T-helper 9 cell (primary cell): ENCODE results near the gene MYO18A.
"Not testable (repeated sequence)": the region's sequence is repeated elsewhere in the genome, so short reads cannot be mapped to it uniquely, and the experiment has no call there.

ENCODE experiments used
- DNase-seq: peaks from one replicate; pipeline ENCODE4 v3.0.0-alpha.2; 2020

MYO18A gene

DNA sequence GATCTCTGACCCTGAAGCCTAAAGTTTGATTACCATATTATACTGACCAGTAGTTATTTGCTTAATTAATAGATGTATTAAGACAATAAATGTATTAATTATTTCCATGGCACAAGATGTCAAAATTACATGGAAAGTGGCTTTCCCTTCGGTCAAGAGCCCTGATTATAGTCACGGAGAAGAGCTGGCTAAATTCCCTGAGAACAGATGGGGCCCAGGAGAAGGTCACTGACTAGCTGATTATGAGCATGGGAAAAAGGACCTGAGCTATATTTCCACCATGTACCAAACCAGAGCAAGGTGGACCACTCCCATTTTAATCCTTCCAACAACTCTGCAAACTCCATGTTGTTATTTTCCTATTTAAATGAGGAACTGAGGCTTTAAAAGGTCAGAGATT lies 12.9 kb upstream of the MYO18A start:
- DNase-seq: no peak

DNA sequence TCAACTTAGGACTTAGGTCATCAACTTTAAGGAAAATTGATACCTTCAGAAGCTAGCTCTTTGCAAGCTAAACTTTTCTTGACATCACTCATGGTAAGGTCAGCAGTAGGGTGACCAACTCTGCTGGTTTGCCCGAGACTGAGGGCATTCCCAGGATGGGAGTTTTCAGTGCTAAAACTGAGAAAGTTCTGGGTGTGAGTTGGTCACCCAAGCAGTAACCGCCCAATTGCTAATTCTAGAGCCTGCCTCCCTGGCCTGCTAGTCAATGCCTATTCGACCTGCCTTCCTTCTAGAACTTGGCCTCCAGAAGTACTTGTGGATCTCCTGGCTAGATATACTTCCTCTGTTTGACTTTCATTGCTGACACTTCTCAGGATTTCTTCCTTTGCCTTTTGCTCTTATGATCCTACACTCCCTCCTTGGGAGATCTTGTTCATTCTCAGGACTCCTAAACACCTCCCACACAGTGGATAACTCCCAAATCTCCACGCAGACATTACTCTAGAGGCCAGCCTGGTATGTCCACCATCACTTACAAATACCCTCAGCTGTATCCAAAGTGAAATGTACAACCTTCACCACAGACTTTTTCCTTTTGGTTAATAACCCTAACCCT lies 10.5 kb upstream of the MYO18A start:
- DNase-seq: no peak

DNA sequence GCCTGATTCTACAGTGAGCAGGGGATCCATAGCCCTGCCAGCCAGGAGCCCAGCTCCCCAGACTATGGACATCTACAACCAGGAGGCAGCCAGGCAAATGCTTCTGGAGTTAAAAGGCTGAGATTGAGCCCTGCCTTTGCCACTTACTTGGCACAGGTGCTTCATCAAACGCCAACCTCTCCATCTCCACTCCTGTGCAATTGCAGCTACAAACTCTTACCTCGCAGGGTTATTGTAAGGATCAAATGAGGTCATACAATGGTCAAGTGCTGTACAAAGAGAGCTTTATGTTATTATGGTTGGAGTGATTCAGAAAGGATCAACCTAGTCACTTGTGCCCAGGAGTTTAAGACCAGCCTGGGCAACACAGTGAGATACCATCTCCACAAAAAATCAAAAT lies 9.8 kb upstream of the MYO18A start:
- no peak for DNase-seq

DNA sequence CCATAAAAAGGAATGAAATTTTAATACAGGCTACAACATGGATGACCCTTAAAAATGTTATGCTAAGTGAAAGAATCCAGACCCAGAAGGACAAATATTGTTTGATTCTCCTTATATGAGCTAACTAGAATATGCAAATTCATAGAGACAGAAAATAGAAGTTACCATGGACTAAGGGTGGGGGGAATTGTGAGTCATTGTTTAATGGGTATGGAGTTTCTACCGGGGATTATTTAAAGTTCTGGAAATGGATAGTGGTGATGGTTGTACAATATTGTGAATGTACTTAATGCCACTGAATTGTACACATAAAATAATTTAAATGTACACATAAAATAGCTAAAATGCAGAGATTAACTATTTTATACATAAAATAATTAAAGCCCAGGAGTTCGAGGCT lies 9.2 kb upstream of the MYO18A start:
- DNase-seq: no peak

DNA sequence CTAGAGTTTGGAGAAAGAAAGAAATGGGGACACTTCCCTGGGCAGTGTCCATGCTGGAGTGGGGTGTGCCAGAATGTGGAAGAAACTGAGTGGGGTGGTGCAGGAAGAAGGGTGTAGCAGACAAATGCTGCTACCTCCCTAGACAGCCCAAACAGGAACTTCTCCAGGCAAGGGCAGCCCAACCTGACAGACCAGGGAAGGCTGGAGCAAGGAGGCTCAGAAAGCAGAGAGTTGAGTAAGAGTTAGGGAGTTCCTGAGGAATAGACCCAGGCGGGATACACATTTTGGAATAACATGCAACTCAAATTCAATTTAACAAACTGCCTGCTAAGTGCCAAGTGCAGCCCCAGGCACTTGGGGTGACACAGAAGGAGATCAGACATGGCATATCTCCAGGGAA lies 1.0 kb upstream of the MYO18A start:
- DNase-seq: no peak

DNA sequence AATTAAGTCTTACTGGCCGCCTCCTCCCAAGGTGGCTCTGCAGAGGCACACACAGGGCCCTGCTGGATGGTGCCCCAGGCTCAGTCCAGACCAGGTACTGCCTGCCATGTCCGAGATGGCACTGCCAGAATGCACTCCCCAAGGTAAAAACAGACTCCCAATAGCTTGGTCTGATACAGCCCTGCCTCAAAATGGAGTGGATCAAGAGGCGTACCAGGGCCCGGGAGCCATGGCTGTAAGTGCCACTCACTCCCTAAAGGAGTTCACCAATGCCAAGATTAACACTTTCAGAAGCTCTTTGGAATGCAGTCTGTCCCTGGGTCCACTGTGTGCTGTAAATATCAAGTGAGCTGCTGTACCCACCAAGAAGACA lies 576 bp upstream of the MYO18A start:
- DNase-seq: no peak

DNA sequence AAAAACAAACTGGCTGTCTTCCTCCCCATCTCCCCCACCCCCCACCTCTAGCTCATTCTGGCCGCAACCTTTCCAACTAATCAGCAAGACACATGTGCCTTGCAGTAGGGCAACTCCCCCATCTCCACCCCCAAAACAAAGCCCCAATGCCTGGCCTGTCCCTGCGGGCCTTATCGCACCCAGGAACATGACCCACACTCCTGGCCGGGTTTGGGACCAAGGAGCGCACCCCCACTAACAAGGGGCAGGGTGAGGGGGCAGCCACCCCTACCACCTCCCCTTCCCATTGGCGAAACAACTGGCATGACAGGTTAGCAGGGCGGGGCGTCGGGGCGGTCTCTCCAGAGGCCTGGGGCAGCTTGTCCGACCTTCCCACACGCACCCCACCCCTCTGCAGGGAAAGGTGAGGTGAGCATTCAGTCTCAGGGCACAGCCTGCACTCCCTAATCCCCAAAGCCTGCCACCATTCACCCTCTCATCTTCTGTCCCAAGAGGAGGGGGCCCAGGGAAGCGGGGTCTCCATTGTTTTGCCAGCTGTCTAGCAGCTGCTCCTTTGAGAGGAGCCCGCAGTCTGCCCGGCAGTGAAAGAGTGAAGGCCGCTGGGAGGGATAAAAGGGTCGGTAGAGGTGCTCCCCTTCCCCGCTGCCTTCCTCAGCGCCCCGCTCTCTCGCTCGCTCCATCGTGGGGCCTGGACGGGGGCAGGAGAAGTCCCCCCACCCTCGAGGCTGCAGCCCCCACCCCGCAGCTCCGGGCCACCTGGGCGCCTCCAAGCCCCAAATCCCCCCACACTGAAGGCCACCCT lies 765 bp downstream of the MYO18A start:
- DNase-seq: no peak

DNA sequence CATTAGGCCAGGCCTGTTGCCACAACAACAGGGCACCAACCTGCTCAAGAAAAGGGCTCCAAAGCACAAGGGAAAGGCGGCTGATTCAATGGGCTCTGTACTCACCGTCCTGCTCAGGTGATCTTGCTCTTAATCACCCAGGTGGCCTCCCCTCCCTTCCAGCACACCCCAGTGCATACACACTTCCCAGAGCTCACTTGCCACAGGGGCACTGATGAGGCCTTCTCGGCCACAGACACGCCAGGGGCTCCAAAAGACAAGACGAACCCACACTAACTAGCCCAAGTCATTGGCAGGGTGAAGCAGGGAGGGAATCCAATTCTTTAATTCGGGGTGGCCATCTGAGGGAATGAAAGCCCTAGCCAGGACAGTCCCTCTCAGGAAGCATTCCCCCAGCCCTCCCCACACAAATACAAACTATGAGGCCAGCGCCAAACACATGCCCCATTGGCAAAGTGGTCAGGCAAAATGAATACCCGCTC lies 1.4 kb downstream of the MYO18A start:
- no peak for DNase-seq

DNA sequence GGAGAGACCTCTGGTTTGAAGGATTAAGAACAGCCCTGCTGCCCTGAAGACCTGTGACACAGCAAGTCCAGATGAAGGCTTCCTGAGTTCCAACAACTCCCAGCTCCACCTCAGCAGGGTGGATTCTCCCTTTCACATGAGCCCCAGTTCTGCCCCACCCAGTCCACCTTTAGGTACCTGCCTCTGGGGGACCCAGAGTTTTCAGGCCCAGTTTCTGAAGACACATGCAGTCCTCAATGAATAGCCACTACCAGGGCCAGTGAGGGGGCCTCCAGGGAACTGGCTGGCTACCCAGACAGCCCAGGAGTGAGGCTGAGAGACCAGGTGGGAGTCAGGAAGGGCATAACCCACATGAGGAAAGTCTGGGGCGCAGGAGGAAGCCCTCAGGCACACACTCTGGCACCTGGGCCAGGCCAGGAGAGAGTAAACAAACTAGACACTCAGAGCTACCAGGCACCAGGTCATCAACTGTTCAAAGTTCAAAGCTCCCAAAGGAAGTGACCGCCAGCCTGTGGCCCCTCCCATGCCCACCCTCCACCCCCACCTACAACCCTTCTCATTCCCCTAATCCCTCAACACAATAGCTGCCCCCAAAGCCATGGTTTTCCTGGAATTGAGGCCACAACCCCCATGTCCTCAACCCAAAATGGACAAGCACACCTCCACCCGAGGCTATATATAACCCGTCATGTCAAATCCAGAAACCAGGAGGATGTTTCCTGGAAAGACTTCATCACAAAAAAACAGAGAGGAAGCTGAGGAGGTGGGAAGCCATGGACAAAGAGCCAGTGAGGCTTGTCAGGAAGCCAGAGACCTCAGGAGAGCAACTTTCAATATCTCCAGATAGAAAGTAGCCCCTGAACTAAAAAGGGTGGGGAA lies 2.1 kb downstream of the MYO18A start:
- no peak for DNase-seq

DNA sequence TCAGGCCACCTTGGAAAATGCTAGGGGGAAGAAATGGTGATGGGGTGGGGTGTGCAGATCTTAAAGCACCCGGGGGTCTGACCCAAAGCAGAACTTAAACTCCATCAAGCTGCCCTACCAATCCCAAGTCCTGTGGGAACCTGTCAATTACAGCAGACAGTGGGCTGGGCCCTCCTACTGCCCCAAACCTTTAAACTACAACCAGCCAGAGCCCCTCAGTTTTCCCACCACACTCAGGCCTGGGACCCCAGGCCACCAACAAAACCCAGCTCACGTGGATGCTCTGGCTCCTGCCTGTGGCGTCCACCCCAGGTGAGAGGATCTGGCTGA lies 2.7 kb downstream of the MYO18A start:
- DNase-seq: no peak

DNA sequence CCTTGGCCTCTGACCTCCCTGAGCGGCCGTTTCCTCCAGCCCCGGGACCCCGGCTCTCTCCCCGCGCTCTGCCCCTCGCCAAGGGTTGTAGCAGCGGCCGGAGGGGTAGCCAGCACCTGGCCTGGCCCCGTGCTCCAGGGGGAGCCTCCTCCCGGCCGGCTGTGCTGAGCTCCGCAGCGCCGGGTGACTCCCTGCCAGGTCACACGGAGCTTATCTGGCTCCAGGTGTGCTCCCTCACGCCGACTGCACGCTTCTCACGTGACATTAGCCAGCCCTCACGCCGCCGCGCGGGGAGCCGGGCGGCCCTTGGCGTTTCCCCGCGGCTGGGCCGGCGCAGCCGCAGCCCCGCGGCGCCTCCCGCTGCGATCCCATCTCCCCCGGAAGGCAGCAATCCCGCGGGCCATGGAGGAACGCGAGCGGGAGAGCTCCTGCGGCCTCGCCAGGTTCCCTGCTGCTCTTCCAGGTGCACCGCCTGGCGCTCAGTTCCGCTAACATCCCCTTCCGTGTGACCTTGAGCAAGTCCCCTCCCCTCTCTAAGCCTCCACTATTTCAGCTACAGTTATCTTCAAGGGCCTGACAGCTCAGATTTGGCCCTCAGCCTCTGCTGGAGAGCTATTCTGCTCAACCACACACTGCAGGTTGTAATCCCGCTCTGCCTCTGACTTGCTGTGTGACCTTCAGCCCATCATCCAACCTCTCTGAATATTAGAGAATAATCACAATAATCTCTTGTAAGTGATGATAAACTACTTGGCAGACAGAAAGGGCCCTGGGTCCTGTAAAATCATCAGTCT lies 3.4 kb downstream of the MYO18A start:
- peak; percentile 48 for DNase-seq

DNA sequence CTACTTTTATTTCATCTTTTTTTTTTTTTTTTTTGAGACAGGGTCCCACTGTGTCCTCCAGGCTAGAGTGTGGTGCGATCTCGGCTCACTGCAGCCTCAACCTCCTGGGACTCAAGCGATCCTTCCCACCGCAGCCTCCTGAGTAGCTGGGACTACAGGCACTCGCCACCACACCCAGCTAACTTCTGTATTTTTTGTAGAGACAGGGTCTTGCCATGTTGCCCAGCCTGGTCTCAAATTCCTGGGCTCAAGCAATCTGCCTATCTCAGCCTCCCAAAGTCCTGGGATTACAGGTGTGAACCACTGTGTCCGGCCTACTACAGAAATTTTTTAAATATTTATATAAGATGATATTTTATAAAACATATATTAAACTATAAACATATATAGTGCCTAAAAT lies 4.8 kb downstream of the MYO18A start:
- DNase-seq: no peak

DNA sequence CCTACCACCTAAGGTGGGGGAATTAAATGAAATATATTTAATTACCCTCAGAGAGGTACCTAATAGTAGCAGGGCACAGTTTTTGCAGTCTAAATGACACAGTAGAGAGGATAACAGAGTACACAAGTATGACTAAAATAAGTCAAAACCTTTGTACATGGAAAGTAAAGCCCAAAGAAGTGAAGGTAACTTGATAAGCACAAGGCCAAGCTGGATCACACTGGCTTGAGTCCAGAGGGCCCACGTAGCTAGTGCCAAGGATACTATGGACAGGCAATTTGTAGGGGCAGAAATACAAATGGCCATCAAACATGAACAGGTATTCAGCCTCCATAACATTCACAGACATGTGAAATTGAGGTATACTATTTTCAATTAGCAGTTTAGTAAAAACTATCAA lies 7.6 kb downstream of the MYO18A start:
- no peak for DNase-seq

DNA sequence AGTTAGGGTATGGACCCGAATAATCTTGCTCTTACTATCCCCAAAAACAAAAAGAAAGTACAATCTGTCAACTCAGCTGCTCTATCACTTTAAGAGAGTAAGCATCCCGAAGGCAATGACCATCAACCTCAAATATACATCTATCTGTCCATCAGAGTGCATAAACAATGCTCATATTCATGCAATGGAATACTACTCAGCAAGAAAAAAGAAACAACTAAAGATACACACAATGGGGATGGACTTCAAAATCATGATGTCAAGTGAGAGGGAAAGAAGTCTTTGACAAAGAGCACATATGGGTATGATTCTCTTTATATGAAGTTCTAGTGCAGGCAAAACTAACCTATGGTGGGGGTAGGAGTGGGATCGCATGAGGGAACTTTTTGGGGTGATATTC lies 9.5 kb downstream of the MYO18A start:
- DNase-seq: no peak

DNA sequence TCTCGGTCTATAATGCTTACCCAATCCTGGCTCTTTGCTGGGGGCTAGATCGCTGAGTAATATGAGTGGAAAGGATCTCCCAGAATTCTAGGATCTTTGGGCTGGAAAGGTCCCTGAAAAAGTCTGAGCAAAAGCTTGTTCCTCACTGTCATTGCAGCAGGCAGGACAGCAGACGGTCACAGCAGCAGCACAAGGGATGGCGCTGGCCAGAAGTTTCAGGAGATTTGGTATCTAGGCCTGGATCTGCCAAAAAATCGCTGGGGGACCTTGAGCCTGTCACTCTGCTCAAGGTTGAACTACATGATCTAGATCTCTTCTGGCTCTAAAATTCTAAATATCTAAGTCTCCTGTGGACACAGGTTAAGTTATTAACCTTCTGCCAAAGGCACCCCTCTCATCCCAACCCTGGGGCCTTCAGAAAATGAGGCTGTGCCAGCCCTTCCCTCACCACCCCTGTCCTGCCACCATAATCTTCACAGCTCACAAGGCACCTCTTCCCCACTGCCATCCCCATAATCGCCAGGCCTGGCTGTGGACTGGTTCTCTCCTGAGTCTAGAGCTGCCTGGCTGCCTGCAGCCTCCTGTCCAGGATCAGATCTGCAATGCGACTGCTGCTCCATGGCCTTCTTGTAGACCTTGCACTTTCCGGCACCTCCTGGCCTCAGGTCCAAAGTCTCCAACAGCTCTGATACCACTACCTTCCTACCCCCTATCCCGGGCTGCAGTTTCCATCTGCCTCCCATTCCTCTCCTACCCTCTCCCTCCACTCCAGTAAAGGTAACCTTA lies 10.2 kb downstream of the MYO18A start:
- no peak for DNase-seq

DNA sequence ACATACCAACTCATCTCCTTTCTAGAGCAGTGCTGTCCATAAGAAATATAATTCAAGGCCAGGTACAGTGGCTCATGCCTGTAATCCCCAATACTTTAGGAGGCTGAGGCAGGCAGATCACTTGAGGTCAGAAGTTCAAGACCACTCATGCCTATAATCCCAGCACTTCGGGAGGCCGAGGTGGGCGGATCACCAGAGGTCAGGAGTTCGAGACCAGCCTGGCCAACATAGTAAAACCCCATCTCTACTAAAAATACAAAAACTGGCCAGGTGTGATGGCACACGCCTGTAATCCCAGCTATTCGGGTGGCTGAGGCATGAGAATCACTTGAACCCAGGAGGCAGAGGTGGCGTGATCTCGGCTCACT lies 11.5 kb downstream of the MYO18A start:
- DNase-seq: not testable (repeated sequence)

DNA sequence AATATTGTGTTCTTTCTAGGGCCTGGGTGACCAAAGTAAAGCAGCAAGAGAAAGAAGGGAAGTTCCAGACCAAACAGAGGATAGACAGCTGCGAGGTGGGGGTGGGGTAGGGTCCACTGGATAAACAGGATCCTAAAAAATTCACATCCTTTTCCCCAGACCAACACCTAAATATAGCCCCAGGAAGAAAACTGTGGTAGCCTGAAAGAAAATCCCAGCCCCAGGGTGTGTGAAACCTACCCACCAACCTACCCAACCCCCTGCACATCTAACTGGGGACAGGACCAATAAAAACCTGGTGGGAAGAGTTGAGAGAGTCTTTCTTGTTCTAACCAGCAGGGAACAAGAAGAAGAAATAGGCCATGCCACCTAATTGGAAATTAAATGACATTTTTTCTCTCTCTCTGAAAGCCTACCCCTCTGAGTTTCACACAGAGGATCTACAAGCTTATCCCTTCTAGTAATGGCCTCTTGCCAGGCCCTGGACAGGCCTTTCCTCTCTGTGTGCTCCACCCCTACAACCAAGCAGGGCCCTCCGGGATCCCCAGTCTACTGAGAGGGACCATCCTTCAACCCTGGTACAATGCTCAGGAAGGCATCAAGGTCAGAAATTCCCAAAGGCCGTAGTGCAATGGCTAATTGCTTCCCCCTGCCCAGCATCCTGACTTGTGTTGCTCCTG lies 12.0 kb downstream of the MYO18A start:
- DNase-seq: no peak

DNA sequence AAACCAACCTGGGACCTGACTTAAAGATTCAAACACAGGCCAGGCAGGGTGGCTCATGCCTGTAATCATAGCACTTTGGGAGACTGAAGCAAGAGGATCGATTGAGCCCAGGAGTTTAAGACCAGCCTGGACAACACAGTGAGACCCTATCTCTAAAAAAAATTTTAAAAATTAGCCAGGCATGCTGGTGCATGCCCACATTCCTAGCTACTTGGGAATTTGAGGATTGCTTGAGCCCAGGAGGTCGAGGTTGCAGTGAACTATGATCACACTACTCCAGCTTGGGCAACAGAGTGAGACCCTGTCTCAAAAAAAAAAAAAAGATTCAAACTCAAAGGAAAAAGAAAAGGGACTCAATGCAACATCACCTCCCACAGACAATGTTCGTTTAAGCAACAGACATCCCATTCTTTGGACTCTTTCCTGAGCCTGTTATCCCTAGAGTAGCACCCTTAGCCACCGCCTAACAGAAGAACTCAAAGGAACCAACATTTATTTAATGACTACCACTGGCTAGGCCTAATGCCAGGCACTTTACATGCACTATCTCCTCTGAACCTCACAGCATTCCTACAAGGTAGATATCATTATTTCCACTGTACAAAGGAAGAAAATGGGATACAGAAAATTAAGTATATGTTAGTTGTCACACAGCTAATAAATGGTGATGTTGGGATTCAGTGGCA lies 12.7 kb downstream of the MYO18A start:
- DNase-seq: no peak

DNA sequence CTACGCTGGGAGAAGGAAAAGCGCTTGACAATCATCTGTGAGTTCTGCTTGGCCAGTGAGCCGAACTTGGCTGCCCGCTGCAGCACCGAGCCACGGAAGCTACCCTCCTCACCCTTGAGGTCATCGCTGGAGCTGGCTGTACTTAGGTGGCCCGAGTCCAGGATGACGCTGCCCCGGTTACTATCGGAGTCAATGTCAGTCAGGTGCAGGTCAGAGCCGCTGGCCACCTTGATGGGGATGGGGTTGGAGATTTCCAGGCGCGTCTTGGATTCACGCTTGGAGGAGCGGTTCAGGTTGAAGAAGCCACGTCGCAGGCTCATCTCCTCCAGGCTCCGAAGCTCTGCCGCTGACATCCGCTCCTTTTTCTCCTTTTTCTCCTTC lies 13.7 kb downstream of the MYO18A start:
- DNase-seq: no peak

DNA sequence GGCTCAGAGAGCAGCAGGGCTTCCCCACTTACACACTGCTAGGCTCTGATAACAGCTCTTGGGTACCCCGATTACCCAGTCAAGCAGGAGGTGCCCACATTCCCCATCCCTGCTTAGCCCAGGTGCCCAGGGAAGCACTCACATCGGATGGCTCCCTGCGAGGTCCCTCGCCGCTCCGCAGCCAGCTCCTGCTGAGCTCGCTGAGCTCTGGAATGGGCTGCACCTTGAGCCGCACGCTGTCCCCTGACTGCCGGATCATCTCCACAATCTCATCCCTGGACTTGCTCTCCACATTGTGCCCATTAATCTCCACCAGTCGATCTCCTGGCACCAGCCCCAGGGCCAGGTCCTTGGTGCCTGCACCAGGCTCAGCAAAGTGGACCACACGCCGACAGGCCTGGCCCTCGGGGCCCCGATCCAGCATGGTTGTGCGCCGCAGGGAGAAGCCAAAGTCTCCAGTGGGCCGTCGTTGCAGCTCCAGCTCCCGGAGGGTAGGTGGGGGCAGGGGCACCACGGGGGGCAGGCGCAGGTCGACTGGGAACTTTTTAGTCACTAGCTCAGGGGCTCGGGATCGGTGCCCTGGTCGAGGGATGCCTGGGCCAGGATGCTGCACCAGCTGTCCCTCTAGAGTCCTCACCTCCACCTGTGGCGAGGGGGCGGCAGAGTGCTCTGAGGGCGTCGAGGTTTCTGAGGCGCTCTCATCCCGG lies 14.2 kb downstream of the MYO18A start:
- no peak for DNase-seq
